ENCODE measurements around the gene ACTN3.
"Not testable (repeated sequence)": the region's sequence is repeated elsewhere in the genome, so short reads cannot be mapped to it uniquely, and the experiment has no call there.

DNA sequence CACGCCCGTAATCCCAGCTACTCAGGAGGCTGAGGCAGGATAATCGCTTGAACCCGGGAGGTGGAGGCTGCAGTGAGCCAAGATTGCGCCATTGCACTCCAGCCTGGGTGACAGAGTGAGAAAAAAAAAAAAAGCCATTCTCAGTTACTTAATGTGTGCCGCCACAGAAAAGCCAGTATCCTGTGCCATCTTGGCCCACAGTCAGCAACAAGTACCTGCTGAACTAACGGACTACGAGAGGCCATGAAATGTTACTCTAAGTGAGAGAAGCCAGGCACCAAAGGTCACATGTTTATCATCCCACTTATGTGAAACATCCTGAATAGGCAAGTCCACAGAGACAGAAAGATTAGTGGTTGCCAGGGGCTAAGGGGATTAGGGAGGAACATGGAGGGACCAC is 6.1 kb upstream of the ACTN3 start:
- TF ChIP-seq, protein P1, sequence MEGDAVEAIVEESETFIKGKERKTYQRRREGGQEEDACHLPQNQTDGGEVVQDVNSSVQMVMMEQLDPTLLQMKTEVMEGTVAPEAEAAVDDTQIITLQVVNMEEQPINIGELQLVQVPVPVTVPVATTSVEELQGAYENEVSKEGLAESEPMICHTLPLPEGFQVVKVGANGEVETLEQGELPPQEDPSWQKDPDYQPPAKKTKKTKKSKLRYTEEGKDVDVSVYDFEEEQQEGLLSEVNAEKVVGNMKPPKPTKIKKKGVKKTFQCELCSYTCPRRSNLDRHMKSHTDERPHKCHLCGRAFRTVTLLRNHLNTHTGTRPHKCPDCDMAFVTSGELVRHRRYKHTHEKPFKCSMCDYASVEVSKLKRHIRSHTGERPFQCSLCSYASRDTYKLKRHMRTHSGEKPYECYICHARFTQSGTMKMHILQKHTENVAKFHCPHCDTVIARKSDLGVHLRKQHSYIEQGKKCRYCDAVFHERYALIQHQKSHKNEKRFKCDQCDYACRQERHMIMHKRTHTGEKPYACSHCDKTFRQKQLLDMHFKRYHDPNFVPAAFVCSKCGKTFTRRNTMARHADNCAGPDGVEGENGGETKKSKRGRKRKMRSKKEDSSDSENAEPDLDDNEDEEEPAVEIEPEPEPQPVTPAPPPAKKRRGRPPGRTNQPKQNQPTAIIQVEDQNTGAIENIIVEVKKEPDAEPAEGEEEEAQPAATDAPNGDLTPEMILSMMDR (IDR thresholded peaks at IDR 0.05; ENCODE audit: poor library complexity, severe bottlenecking) = not testable (repeated sequence)
- not testable (repeated sequence) for TF ChIP-seq SMC3 (conservative IDR thresholded peaks at IDR 0.05; ENCODE audit: poor library complexity); RAD21 (conservative IDR thresholded peaks at IDR 0.05); EP300 (conservative IDR thresholded peaks at IDR 0.05; ENCODE audit: poor library complexity, severe bottlenecking); EZH2 (IDR thresholded peaks at IDR 0.05; ENCODE audit: borderline replicate concordance, insufficient read depth, low read length, poor library complexity, severe bottlenecking); POLR2AphosphoS5 (IDR thresholded peaks at IDR 0.05); TAF1 (IDR thresholded peaks at IDR 0.05; ENCODE audit: low read depth)
- TF ChIP-seq, protein P2, sequence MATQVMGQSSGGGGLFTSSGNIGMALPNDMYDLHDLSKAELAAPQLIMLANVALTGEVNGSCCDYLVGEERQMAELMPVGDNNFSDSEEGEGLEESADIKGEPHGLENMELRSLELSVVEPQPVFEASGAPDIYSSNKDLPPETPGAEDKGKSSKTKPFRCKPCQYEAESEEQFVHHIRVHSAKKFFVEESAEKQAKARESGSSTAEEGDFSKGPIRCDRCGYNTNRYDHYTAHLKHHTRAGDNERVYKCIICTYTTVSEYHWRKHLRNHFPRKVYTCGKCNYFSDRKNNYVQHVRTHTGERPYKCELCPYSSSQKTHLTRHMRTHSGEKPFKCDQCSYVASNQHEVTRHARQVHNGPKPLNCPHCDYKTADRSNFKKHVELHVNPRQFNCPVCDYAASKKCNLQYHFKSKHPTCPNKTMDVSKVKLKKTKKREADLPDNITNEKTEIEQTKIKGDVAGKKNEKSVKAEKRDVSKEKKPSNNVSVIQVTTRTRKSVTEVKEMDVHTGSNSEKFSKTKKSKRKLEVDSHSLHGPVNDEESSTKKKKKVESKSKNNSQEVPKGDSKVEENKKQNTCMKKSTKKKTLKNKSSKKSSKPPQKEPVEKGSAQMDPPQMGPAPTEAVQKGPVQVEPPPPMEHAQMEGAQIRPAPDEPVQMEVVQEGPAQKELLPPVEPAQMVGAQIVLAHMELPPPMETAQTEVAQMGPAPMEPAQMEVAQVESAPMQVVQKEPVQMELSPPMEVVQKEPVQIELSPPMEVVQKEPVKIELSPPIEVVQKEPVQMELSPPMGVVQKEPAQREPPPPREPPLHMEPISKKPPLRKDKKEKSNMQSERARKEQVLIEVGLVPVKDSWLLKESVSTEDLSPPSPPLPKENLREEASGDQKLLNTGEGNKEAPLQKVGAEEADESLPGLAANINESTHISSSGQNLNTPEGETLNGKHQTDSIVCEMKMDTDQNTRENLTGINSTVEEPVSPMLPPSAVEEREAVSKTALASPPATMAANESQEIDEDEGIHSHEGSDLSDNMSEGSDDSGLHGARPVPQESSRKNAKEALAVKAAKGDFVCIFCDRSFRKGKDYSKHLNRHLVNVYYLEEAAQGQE (IDR thresholded peaks at IDR 0.05; ENCODE audit: borderline replicate concordance) = not testable (repeated sequence)

All from neural cell (in vitro differentiated cells).